GM19397 (cell line): Measurements from ENCODE around the gene EML1.

Source experiments
- ATAC-seq: cut with Tn5 transposase; IDR thresholded peaks from one replicate; pipeline ENCODE4 v1.9.1; 2021; ENCODE audit warnings: mild to moderate bottlenecking, moderate library complexity; ENCODE audit not compliant: unreplicated experiment

EML1 gene

GRCh38 chr14:99982537-99983250, 189.5 kb downstream of the EML1 start:
- no peak for ATAC-seq

GRCh38 chr14:99983251-99984015, 190.2 kb downstream of the EML1 start:
- no peak for ATAC-seq

- ATAC-seq = no peak
Measured at GRCh38 chr14:99984036-99984435, 190.8 kb downstream of the EML1 start.

GRCh38 chr14:99986396-99986795, 193.2 kb downstream of the EML1 start:
- ATAC-seq = no peak

GRCh38 chr14:99989032-99989431, 195.8 kb downstream of the EML1 start:
- ATAC-seq = no peak

- no peak for ATAC-seq
Measured at GRCh38 chr14:99990268-99991170, 197.3 kb downstream of the EML1 start.

- no peak for ATAC-seq
Measured at GRCh38 chr14:99991331-99991730, 198.1 kb downstream of the EML1 start.
